ENCODE data around the gene EYS.

DNA sequence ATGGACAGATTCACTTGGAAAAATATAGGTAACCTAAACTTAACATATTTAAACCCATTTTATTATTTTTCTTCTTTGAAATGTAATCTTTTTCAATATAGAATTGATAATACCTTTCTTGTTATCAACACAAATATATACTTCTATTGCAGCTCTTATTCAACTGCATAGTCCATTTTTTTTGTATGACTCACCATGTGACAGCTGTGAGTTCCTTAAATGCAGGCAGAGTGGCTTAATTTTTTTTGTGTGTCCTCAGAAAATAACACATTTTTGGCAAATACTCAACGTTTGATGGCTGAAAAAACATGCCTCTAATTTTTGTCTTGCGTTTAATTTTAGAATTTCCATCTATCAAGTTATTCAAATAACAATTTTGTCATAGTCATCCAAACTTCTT is 1616.7 kb downstream of the EYS start:
- TF ChIP-seq, protein P1, sequence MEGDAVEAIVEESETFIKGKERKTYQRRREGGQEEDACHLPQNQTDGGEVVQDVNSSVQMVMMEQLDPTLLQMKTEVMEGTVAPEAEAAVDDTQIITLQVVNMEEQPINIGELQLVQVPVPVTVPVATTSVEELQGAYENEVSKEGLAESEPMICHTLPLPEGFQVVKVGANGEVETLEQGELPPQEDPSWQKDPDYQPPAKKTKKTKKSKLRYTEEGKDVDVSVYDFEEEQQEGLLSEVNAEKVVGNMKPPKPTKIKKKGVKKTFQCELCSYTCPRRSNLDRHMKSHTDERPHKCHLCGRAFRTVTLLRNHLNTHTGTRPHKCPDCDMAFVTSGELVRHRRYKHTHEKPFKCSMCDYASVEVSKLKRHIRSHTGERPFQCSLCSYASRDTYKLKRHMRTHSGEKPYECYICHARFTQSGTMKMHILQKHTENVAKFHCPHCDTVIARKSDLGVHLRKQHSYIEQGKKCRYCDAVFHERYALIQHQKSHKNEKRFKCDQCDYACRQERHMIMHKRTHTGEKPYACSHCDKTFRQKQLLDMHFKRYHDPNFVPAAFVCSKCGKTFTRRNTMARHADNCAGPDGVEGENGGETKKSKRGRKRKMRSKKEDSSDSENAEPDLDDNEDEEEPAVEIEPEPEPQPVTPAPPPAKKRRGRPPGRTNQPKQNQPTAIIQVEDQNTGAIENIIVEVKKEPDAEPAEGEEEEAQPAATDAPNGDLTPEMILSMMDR (IDR thresholded peaks at IDR 0.05) = no peak
- TF ChIP-seq POLR2AphosphoS5 (IDR thresholded peaks at IDR 0.05) (no peak), POLR2A (IDR thresholded peaks at IDR 0.05) (no peak)
